ENCODE results near the gene DTHD1. TPM values are rescaled to one million over a fixed set of nuclear protein-coding genes. Genes with fewer than 3 reads are reported as not detected.

The DTHD1 gene
- total and polyA plus RNA-seq, 3 experiments from 2014 or later: 3.3 to 5.9 (median 3.5) TPM

DNA sequence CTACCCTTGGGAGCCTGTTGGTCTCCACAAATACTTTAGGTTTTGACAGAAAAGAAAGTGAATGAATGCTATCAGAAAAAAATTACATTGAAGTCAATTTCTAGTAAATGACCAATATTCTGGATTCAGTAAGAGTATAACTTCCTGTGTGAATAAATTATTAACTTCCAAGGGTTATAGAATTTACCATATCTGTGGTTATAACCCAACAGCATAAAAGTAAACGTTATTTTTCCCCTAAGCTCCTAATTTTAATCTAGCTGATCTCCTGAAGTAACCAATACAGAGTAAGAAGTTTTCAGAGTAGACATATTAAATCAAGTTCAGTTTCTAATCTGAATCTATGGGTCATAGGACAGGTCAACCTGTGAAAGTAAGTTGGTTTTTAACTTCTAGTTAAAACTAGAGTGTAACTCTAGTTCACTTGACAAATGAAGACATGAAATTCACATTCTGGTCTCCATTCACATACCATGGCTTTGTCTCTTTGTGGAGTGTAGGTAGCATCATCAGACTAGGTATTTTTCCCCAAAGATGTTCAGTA lies 22.8 kb downstream of the DTHD1 start:
- Histone ChIP-seq H3K9me3 (ENCODE audit: low read length) (no peaks in the 10 kb centered on the region), H3K4me1 (ENCODE audit: insufficient read depth, low read length) (no peaks in the 10 kb centered on the region), H3K27me3 (ENCODE audit: insufficient read depth, low read length, poor library complexity, severe bottlenecking) (no peaks in the 10 kb centered on the region), H3K4me3 (ENCODE audit: low read length) (no peak overlapping the region), H3K36me3 (ENCODE audit: insufficient read depth, low read length) (no peaks in the 10 kb centered on the region), H3K27ac (ENCODE audit: low read depth, low read length) (no peak overlapping the region)
- Mint-ChIP-seq H3K36me3 (peaks cover 0 to 7% (median 2%) of the 10 kb centered on the region in 3 donors), H3K9me3 (no peaks in the 10 kb centered on the region), H3K4me3 (no peak overlapping the region), H3K27ac (no peak overlapping the region), H3K27me3 (no peaks in the 10 kb centered on the region), H3K4me1 (peaks cover 12 to 26% (median 25%) of the 10 kb centered on the region in 3 donors)
- ChIA-PET POLR2A (no interaction called here), CTCF (interaction anchor here (1.2 kb wide), 1 partner anchor 61 kb away, joined by 3 read pairs; no protein-coding TSS in a partner anchor)
- no peak for DNase-seq

DNA sequence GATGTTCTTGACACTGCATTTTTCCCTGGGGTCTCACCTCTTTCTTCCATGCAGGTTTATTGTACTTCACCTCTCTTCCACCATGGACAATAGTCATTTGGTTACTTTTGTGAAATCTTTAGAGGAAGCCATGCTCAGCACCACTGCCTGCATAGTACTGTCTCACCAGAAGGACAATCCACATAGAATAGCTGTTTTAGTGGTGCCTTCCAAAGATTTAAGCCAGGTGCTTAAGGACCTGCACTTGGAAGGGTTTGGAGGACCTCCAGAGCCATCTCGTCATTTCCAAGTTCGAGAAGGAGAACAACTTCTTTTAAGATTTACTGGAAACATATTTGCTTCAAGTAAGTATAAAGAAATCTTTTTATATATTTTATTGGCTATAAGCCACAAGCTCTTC lies 26.7 kb downstream of the DTHD1 start:
- Histone ChIP-seq H3K27me3 (ENCODE audit: insufficient read depth, low read length, poor library complexity, severe bottlenecking) (no peaks in the 10 kb centered on the region), H3K9me3 (ENCODE audit: low read length) (no peaks in the 10 kb centered on the region), H3K4me3 (ENCODE audit: low read length) (no peak overlapping the region), H3K4me1 (ENCODE audit: insufficient read depth, low read length) (peaks cover 13% of the 10 kb centered on the region), H3K36me3 (ENCODE audit: insufficient read depth, low read length) (no peaks in the 10 kb centered on the region), H3K27ac (ENCODE audit: low read depth, low read length) (no peak overlapping the region)
- Mint-ChIP-seq H3K27me3 (no peaks in the 10 kb centered on the region), H3K36me3 (peaks cover under 1 to 5% (median 2%) of the 10 kb centered on the region in 3 donors), H3K4me1 (peaks cover 35 to 58% (median 54%) of the 10 kb centered on the region in 3 donors), H3K4me3 (no peak overlapping the region), H3K9me3 (no peaks in the 10 kb centered on the region), H3K27ac (no peak overlapping the region)
- CTCF ChIA-PET: no interaction called here
- no peak for DNase-seq
- POLR2A ChIA-PET: no interaction called here

DNA sequence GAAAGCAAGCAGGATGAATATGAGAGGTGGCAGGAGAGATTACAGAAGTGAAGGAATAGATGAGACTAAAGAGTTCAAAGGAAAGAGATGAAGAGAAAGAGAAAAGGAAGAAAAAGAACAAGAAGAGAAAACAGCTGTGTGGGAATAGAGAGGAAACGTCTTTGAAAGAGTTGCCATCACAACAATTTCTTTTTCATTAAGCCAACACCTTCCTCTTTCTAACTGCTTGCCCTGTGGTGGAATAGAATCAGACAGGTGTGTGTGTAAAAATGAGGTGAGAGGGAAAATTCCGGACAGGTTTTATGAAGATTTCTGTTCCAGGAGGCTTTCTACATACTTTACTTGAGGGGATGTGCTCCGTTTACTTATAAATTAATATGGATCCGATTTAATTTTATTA lies 28.8 kb downstream of the DTHD1 start:
- H3K36me3 ChIP-seq (ENCODE audit: insufficient read depth, low read length): no peaks in the 10 kb centered on the region
- Mint-ChIP-seq H3K4me1 (peaks cover 24 to 42% (median 36%) of the 10 kb centered on the region in 3 donors), H3K4me3 (peak overlapping the region in 4 of 7 donors; percentile 1 to 42 (median 21)), H3K36me3 (peaks cover 2 to 8% (median 7%) of the 10 kb centered on the region in 3 donors), H3K27me3 (no peaks in the 10 kb centered on the region), H3K27ac (peak overlapping the region in 4 of 8 donors; percentile 1 to 81 (median 36)), H3K9me3 (no peaks in the 10 kb centered on the region)
- peaks cover 13% of the 10 kb centered on the region for H3K4me1 ChIP-seq (ENCODE audit: insufficient read depth, low read length)
- H3K9me3 ChIP-seq (ENCODE audit: low read length): no peaks in the 10 kb centered on the region
- no peaks in the 10 kb centered on the region for H3K27me3 ChIP-seq (ENCODE audit: insufficient read depth, low read length, poor library complexity, severe bottlenecking)
- CTCF ChIA-PET: interaction anchor here (1.2 kb wide), 1 partner anchor 90 kb away, joined by 3 read pairs; no protein-coding TSS in a partner anchor
- POLR2A ChIA-PET: no interaction called here
- H3K27ac ChIP-seq (ENCODE audit: low read depth, low read length): no peak overlapping the region
- H3K4me3 ChIP-seq (ENCODE audit: low read length): no peak overlapping the region
- no peak for DNase-seq

DNA sequence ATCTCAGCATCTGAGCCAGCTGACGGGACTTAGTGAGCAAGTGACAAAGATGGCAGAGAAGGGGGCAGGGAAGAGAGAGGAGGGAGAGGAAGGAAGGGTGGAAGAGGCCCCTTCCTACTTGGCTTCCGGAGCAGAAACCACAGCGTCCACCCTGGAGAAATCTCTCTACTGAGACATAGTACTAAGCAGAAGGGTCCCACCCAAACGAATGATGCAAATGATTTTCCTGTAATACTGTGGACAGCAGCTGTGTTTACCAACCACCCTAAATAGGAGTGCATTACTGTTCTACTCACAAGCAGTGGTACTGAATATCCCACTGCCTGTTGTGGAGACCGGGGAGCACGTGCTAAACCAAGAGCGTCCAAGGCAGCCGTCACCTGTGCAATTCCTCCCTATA lies 29.4 kb downstream of the DTHD1 start:
- Histone ChIP-seq H3K4me3 (ENCODE audit: low read length) (peak overlapping the region; percentile 9), H3K27me3 (ENCODE audit: insufficient read depth, low read length, poor library complexity, severe bottlenecking) (no peaks in the 10 kb centered on the region), H3K36me3 (ENCODE audit: insufficient read depth, low read length) (no peaks in the 10 kb centered on the region), H3K4me1 (ENCODE audit: insufficient read depth, low read length) (peaks cover 13% of the 10 kb centered on the region), H3K9me3 (ENCODE audit: low read length) (no peaks in the 10 kb centered on the region), H3K27ac (ENCODE audit: low read depth, low read length) (no peak overlapping the region)
- CTCF ChIA-PET: interaction anchor here (1.2 kb wide), 1 partner anchor 89 kb away, joined by 3 read pairs; no protein-coding TSS in a partner anchor
- Mint-ChIP-seq H3K36me3 (peaks cover 2 to 10% (median 7%) of the 10 kb centered on the region in 3 donors), H3K4me1 (peaks cover 25 to 41% (median 36%) of the 10 kb centered on the region in 3 donors), H3K9me3 (no peaks in the 10 kb centered on the region), H3K27me3 (no peaks in the 10 kb centered on the region), H3K4me3 (peak overlapping the region in 6 of 7 donors; percentile 39 to 80 (median 66)), H3K27ac (peak overlapping the region in 6 of 8 donors; percentile 36 to 79 (median 62))
- peak in 1 of 5 donors; percentile 3 for DNase-seq
- POLR2A ChIA-PET: no interaction called here

DNA sequence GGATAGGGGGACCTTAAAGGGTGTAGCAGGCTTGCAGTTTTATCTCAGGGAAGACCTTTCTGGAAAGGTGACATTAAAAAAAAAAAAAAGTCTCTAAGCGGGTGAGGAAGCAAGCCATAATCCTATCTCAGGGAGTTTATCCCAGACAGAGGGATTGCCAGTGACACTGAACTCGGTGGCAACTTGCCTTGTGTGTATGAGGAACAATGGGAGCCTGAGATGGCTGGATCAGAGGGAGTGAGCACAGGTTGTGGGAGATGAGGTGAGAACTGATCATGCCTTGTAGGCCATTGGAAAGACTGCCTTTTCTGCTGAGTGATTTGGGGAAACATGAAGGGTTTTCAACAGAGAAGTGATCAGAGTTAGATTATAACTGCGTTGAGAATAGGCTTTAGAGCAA lies 31.1 kb downstream of the DTHD1 start:
- Histone ChIP-seq H3K27ac (ENCODE audit: low read depth, low read length) (no peak overlapping the region), H3K27me3 (ENCODE audit: insufficient read depth, low read length, poor library complexity, severe bottlenecking) (no peaks in the 10 kb centered on the region), H3K4me1 (ENCODE audit: insufficient read depth, low read length) (peaks cover 13% of the 10 kb centered on the region), H3K4me3 (ENCODE audit: low read length) (no peak overlapping the region), H3K9me3 (ENCODE audit: low read length) (no peaks in the 10 kb centered on the region), H3K36me3 (ENCODE audit: insufficient read depth, low read length) (no peaks in the 10 kb centered on the region)
- no peak for DNase-seq
- peaks cover 28 to 44% (median 42%) of the 10 kb centered on the region in 3 donors for H3K4me1 Mint-ChIP-seq
- no peak overlapping the region for H3K4me3 Mint-ChIP-seq
- H3K9me3 Mint-ChIP-seq: no peaks in the 10 kb centered on the region
- peaks cover 2 to 12% (median 7%) of the 10 kb centered on the region in 3 donors for H3K36me3 Mint-ChIP-seq
- ChIA-PET CTCF (no interaction called here), POLR2A (no interaction called here)
- no peaks in the 10 kb centered on the region for H3K27me3 Mint-ChIP-seq
- H3K27ac Mint-ChIP-seq: peak overlapping the region in 2 of 8 donors; percentile 10 to 30

DNA sequence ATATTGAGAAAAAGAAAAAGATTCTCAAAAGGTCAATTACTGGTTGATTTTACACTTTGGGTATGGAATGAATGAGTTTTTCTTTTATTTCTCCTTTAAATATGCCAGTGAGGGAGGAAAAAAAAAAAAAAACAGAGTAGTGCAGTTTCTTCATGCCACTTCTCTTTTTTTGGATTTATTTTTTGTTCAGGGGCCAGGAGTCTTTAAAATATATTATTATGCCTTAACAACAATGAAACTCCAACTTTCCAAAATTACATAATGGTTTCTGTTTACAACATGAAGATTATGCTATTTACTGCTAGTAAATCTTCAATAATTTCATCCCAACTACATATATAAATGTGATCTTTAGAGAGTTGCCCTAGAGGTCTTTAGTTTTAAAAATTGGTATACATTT lies 31.9 kb downstream of the DTHD1 start:
- Mint-ChIP-seq H3K36me3 (peaks cover 3 to 12% (median 7%) of the 10 kb centered on the region in 3 donors), H3K27me3 (no peaks in the 10 kb centered on the region), H3K4me3 (no peak overlapping the region), H3K27ac (no peak overlapping the region), H3K4me1 (peaks cover 35 to 52% (median 50%) of the 10 kb centered on the region in 3 donors), H3K9me3 (no peaks in the 10 kb centered on the region)
- no peaks in the 10 kb centered on the region for H3K36me3 ChIP-seq (ENCODE audit: insufficient read depth, low read length)
- CTCF ChIA-PET: no interaction called here
- no peak overlapping the region for H3K4me3 ChIP-seq (ENCODE audit: low read length)
- H3K9me3 ChIP-seq (ENCODE audit: low read length): no peaks in the 10 kb centered on the region
- H3K27ac ChIP-seq (ENCODE audit: low read depth, low read length): no peak overlapping the region
- no peaks in the 10 kb centered on the region for H3K27me3 ChIP-seq (ENCODE audit: insufficient read depth, low read length, poor library complexity, severe bottlenecking)
- no peak for DNase-seq
- POLR2A ChIA-PET: interaction anchor here (0.6 kb wide), 1 partner anchor 69 kb away, joined by 3 read pairs; no protein-coding TSS in a partner anchor
- H3K4me1 ChIP-seq (ENCODE audit: insufficient read depth, low read length): peaks cover 13% of the 10 kb centered on the region

DNA sequence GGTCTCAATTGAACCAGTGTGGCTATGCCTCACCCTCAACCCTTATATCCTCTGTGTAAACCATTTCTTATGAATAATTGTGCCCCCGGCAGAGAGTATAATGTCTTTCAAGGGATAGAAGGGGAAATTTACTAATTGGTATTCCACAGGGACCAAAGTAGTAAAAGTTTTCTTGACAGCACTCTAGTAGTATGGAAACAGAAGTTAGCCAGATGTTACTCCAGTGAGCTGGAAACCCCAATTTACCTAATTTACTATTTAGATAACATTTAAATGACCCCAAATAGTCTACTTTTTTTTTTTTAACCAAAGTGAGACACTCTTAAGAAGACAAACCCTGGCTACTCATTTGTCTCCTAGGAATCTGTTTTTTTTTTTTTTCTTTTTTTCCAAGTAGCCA lies 32.3 kb downstream of the DTHD1 start:
- H3K9me3 Mint-ChIP-seq: no peaks in the 10 kb centered on the region
- Histone ChIP-seq H3K36me3 (ENCODE audit: insufficient read depth, low read length) (no peaks in the 10 kb centered on the region), H3K27me3 (ENCODE audit: insufficient read depth, low read length, poor library complexity, severe bottlenecking) (no peaks in the 10 kb centered on the region), H3K9me3 (ENCODE audit: low read length) (no peaks in the 10 kb centered on the region), H3K4me1 (ENCODE audit: insufficient read depth, low read length) (peaks cover 13% of the 10 kb centered on the region), H3K4me3 (ENCODE audit: low read length) (no peak overlapping the region), H3K27ac (ENCODE audit: low read depth, low read length) (no peak overlapping the region)
- peaks cover 36 to 54% (median 51%) of the 10 kb centered on the region in 3 donors for H3K4me1 Mint-ChIP-seq
- no peak overlapping the region for H3K27ac Mint-ChIP-seq
- H3K27me3 Mint-ChIP-seq: no peaks in the 10 kb centered on the region
- ChIA-PET POLR2A (interaction anchor here (0.6 to 0.7 kb wide), 2 partner anchors 69 to 999 kb away, joined by 3 to 8 read pairs; no protein-coding TSS in a partner anchor), CTCF (interaction anchor here (1.2 kb wide), 1 partner anchor 12 kb away, joined by 5 read pairs; no protein-coding TSS in a partner anchor)
- H3K4me3 Mint-ChIP-seq: no peak overlapping the region
- H3K36me3 Mint-ChIP-seq: peaks cover 3 to 12% (median 7%) of the 10 kb centered on the region in 3 donors
- DNase-seq: no peak

DNA sequence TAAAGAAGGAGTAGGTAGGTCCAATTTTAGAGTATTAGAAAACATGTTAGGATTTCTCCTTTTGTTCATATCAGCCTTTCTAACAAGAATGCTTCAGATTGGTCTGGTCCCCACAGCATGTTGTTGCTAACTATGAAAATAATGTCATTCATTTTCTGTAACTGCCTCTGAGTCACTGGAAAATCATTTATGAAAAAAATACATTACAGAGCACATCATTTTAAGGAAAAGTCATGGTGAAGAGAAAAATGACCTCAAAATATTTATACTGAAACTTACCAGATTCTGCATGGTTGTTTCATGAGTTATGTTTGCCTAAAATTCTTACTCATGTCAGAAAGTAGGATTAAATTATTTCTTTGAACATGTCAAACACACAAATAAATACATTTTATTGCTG lies 35.2 kb downstream of the DTHD1 start:
- Mint-ChIP-seq H3K4me3 (no peak overlapping the region), H3K4me1 (peaks cover 39 to 60% (median 58%) of the 10 kb centered on the region in 3 donors), H3K36me3 (peaks cover 6 to 13% (median 7%) of the 10 kb centered on the region in 3 donors), H3K27ac (peak overlapping the region in 1 of 8 donors; percentile 59), H3K27me3 (no peaks in the 10 kb centered on the region), H3K9me3 (no peaks in the 10 kb centered on the region)
- H3K4me1 ChIP-seq (ENCODE audit: insufficient read depth, low read length): peaks cover under 1% of the 10 kb centered on the region
- H3K36me3 ChIP-seq (ENCODE audit: insufficient read depth, low read length): no peaks in the 10 kb centered on the region
- no peaks in the 10 kb centered on the region for H3K27me3 ChIP-seq (ENCODE audit: insufficient read depth, low read length, poor library complexity, severe bottlenecking)
- ChIA-PET POLR2A (no interaction called here), CTCF (no interaction called here)
- no peak overlapping the region for H3K4me3 ChIP-seq (ENCODE audit: low read length)
- no peak for DNase-seq
- H3K9me3 ChIP-seq (ENCODE audit: low read length): no peaks in the 10 kb centered on the region
- no peak overlapping the region for H3K27ac ChIP-seq (ENCODE audit: low read depth, low read length)

Measured in CD8-positive, alpha-beta memory T cell (primary cell).